Measurements from ENCODE around the gene CRYGA. TPM values are rescaled to one million over a fixed set of nuclear protein-coding genes. Genes with fewer than 3 reads are reported as not detected.
"Not testable (repeated sequence)": the region's sequence is repeated elsewhere in the genome, so short reads cannot be mapped to it uniquely, and the experiment has no call there.

Gene CRYGA
- total RNA-seq, 1 donor from 2014 or later: not detected

- no peak overlapping the region for H3K4me3 ChIP-seq (ENCODE audit: low read depth, low read length)
- no peak for TF ChIP-seq CTCF (conservative IDR thresholded peaks at IDR 0.05; ENCODE audit: low read depth, low read length)
- DNase-seq (ENCODE audit: low read depth): no peak
These were observed 16.4 kb downstream of the CRYGA start for GRCh38 chr2:208147008-208147407.

- no peak for TF ChIP-seq CTCF (conservative IDR thresholded peaks at IDR 0.05; ENCODE audit: low read depth, low read length)
- no peak for DNase-seq (ENCODE audit: low read depth)
- H3K4me3 ChIP-seq (ENCODE audit: low read depth, low read length): no peak within 1 kb of the TSS
These were observed 17.4 kb downstream of the CRYGA start, which contains the start of gene CRYGB for GRCh38 chr2:208146006-208146405. Gene CRYGB, minus strand, starts transcription at chr2:208146158. Its CDS starts 38 bp downstream, at chr2:208146120.

GRCh38 chr2:208142925-208143799, 20.2 kb downstream of the CRYGA start:
- no peak overlapping the region for H3K4me3 ChIP-seq (ENCODE audit: low read depth, low read length)

GRCh38 chr2:208142240-208142924, 21.0 kb downstream of the CRYGA start:
- no peak overlapping the region for H3K4me3 ChIP-seq (ENCODE audit: low read depth, low read length)
- no peak for TF ChIP-seq CTCF (conservative IDR thresholded peaks at IDR 0.05; ENCODE audit: low read depth, low read length)
- DNase-seq (ENCODE audit: low read depth): no peak

More at GRCh38 chr2:208142925-208143799, 20.2 kb downstream of the CRYGA start:
- DNase-seq (ENCODE audit: low read depth): no peak
- no peak for TF ChIP-seq CTCF (conservative IDR thresholded peaks at IDR 0.05; ENCODE audit: low read depth, low read length)

GRCh38 chr2:208139447-208139846, 23.9 kb downstream of the CRYGA start:
- TF ChIP-seq CTCF (conservative IDR thresholded peaks at IDR 0.05; ENCODE audit: low read depth, low read length): no peak
- DNase-seq (ENCODE audit: low read depth): no peak
- H3K4me3 ChIP-seq (ENCODE audit: low read depth, low read length): no peak overlapping the region

GRCh38 chr2:208138334-208138733, 25.1 kb downstream of the CRYGA start:
- not testable (repeated sequence) for H3K4me3 ChIP-seq (ENCODE audit: low read depth, low read length); DNase-seq (ENCODE audit: low read depth)

- H3K4me3 ChIP-seq (ENCODE audit: low read depth, low read length): no peak overlapping the region
- no peak for DNase-seq (ENCODE audit: low read depth)
- no peak for TF ChIP-seq CTCF (conservative IDR thresholded peaks at IDR 0.05; ENCODE audit: low read depth, low read length)
These were observed 26.7 kb downstream of the CRYGA start for GRCh38 chr2:208136716-208137094.

Measured in epithelial cell of proximal tubule (primary cell).